SK-N-SH (cell line): ENCODE results near the gene ANO6. TPM values are rescaled to one million over a fixed set of nuclear protein-coding genes. Genes with fewer than 3 reads are reported as not detected.
"Not testable (repeated sequence)": the region's sequence is repeated elsewhere in the genome, so short reads cannot be mapped to it uniquely, and the experiment has no call there.

Experiments
- CTCF ChIA-PET: fragments of 300-600, 350-600 bp; formaldehyde crosslinking; extraction: SDS; loops from one replicate; lab custom pipeline; 2021; lab: Yijun Ruan, JAX
- POLR2A ChIA-PET: fragments of 350-600 bp; sonication (Branson Sonifier 250); formaldehyde crosslinking; extraction: SDS; loops from one replicate; lab custom pipeline; 2020; ENCODE audit warnings: antibody characterized with exemption, inconsistent platforms; lab: Yijun Ruan, JAX
- DNase-seq: peaks from one replicate; pipeline ENCODE4 v3.0.0; 2012
- H2AFZ ChIP-seq: fragments of 200-600 bp; sonication (generic); 2 replicates; pipeline ENCODE4 v1.8.1; 2016; ENCODE audit warnings: antibody characterized with exemption, mild to moderate bottlenecking, low read depth
- H3F3A ChIP-seq: fragments of 200-600 bp; sonication (generic); replicated peaks from 2 replicates; pipeline ENCODE3; 2016; ENCODE audit warnings: antibody characterized with exemption, mild to moderate bottlenecking; ENCODE audit not compliant: insufficient read depth
- H3K27ac ChIP-seq, 2 experiments: fragments of 200-500 bp in 1 of 2; fragments of 200-600 bp in 1 of 2; sonication (Bioruptor generic) in 1 of 2; sonication (generic), shearing (Covaris generic) in 1 of 2; 2 replicates each; pipeline versions ENCODE4 v1.5.1 to v1.6.1; 2014 to 2016; ENCODE audit warnings: low read depth in 2 of 2, inconsistent platforms in 1 of 2, low read length in 1 of 2, mild to moderate bottlenecking in 1 of 2, mixed read lengths in 1 of 2
- H3K27me3 ChIP-seq: fragments of 200-600 bp; sonication (generic), shearing (Covaris generic); 2 replicates; pipeline ENCODE4 v1.6.1; 2016; ENCODE audit warnings: mixed run types; ENCODE audit not compliant: insufficient read depth
- H3K36me3 ChIP-seq, 2 experiments: fragments of 200-500 bp in 1 of 2; fragments of 200-600 bp in 1 of 2; sonication (Bioruptor generic) in 1 of 2; sonication (generic) in 1 of 2; replicated peaks in 1 of 2; 2 replicates each; pipeline versions ENCODE3 to v1.5.1; 2014 to 2016; ENCODE audit warnings: low read length in 1 of 2, mild to moderate bottlenecking in 1 of 2; ENCODE audit not compliant: insufficient read depth in 2 of 2, control insufficient read depth in 1 of 2
- H3K4me1 ChIP-seq, 2 experiments: fragments of 200-500 bp in 1 of 2; fragments of 200-600 bp in 1 of 2; sonication (Bioruptor generic) in 1 of 2; sonication (generic), shearing (Covaris generic) in 1 of 2; 2 replicates each; pipeline versions ENCODE4 v1.5.1 to v1.6.1; 2014 to 2016; ENCODE audit warnings: low read depth in 1 of 2, low read length in 1 of 2, mixed run types in 1 of 2; ENCODE audit not compliant: insufficient read depth in 2 of 2, control insufficient read depth in 1 of 2
- H3K4me2 ChIP-seq: fragments of 200-600 bp; sonication (generic), shearing (Covaris generic); 2 replicates; pipeline ENCODE4 v1.6.1; 2017; ENCODE audit warnings: mixed run types
- H3K4me3 ChIP-seq, 2 experiments: fragments of 200-500 bp in 1 of 2; fragments of 200-600 bp in 1 of 2; sonication (Bioruptor generic) in 1 of 2; sonication (generic), shearing (Covaris generic) in 1 of 2; 2 replicates each; pipeline versions ENCODE4 v1.5.1 to v1.8.1; 2014 to 2016; ENCODE audit warnings: low read depth in 2 of 2, inconsistent platforms in 1 of 2, low read length in 1 of 2, mild to moderate bottlenecking in 1 of 2, mixed read lengths in 1 of 2, moderate library complexity in 1 of 2
- H3K79me2 ChIP-seq: fragments of 200-600 bp; sonication (generic); 2 replicates; pipeline ENCODE4 v1.8.1; 2017; ENCODE audit warnings: mild to moderate bottlenecking; ENCODE audit not compliant: insufficient read depth
- H3K9ac ChIP-seq: fragments of 200-600 bp; sonication (generic); 2 replicates; pipeline ENCODE4 v1.6.1; 2017; ENCODE audit warnings: mixed run types
- H3K9me2 ChIP-seq: fragments of 200-600 bp; sonication (generic); 2 replicates; pipeline ENCODE4 v1.6.1; 2017; ENCODE audit warnings: mixed run types
- H3K9me3 ChIP-seq: fragments of 200-600 bp; sonication (generic); 2 replicates; pipeline ENCODE4 v1.6.1; 2017; ENCODE audit warnings: mixed run types, mild to moderate bottlenecking, moderate library complexity
- H4K20me1 ChIP-seq: fragments of 200-600 bp; sonication (generic); 2 replicates; pipeline ENCODE4 v1.6.1; 2017; ENCODE audit warnings: mild to moderate bottlenecking, mixed run types; ENCODE audit not compliant: insufficient read depth
- FOXJ3 ChIP-seq: sonication (generic); formaldehyde crosslinking; IDR thresholded peaks from 2 replicates; pipeline ENCODE4 v1.5.1; 2020; ENCODE audit warnings: mild to moderate bottlenecking, missing genetic modification reagents
- GABPA ChIP-seq: IDR thresholded peaks from 2 replicates; pipeline ENCODE4 v1.4.0; 2012; ENCODE audit warnings: low read depth, mild to moderate bottlenecking
- GATA2 ChIP-seq: sonication (generic); formaldehyde crosslinking; IDR thresholded peaks from 2 replicates; pipeline ENCODE4 v1.5.0; 2020; ENCODE audit warnings: mild to moderate bottlenecking, missing genetic modification reagents
- MEF2A ChIP-seq: IDR thresholded peaks from 2 replicates; pipeline ENCODE4 v1.4.0; 2012; ENCODE audit warnings: low read depth, borderline replicate concordance
- PBX3 ChIP-seq: IDR thresholded peaks from 2 replicates; pipeline ENCODE4; 2012
- RFX5 ChIP-seq: IDR thresholded peaks from 2 replicates; pipeline ENCODE4 v1.6.1; 2012; ENCODE audit warnings: mild to moderate bottlenecking, improper control_type of control experiment, low read length
- TAF1 ChIP-seq: IDR thresholded peaks from 2 replicates; pipeline ENCODE4 v1.6.1; 2012; ENCODE audit warnings: low read depth, mild to moderate bottlenecking, low read length, moderate library complexity, borderline replicate concordance
- USF1 ChIP-seq: IDR thresholded peaks from 2 replicates; pipeline ENCODE4 v1.4.0; 2012; ENCODE audit warnings: low read depth, borderline replicate concordance
- ZBTB33 ChIP-seq: IDR thresholded peaks from 2 replicates; pipeline ENCODE4 v1.4.0; 2012; ENCODE audit warnings: low read depth, borderline replicate concordance
- WGBS: methylation state at CpG from one replicate; pipeline ENCODE4 v1.1.6; 2017; ENCODE audit warnings: low lambda C conversion rate; 5-methylcytosine and 5-hydroxymethylcytosine counted together
- polyA plus RNA-seq, 3 experiments: library from polyadenylated mRNA; depleted of rRNA; stranded (reverse); fragments of >200 nt; gene quantifications; 2 replicates each; pipeline ENCODE4 v1.2.3, GENCODE V29; 2012

ANO6 gene
- polyA plus RNA-seq, 1 of the 3 experiments (the other 2 are of a cell fraction), result 20.1 TPM

- 99% methylated on average over 3 of the region's 3 CpGs for WGBS
- Histone ChIP-seq H3K9ac (no peak overlapping the region), H3K9me2 (no peaks in the 10 kb centered on the region), H3K4me2 (no peak overlapping the region), H3K4me3 (no peak overlapping the region), H4K20me1 (no peaks in the 10 kb centered on the region), H3F3A (no peaks in the 10 kb centered on the region), H3K27ac (no peak overlapping the region), H3K27me3 (no peaks in the 10 kb centered on the region), H3K79me2 (no peaks in the 10 kb centered on the region)
- CTCF ChIA-PET, result interaction anchor here (0.6 to 3.3 kb wide), 23 partner anchors 10 to 338 kb away, joined by 3 to 35 read pairs (median 4); partner anchors contain the start of gene ANO6
- TF ChIP-seq USF1 (no peak), PBX3 (no peak), RFX5 (no peak), FOXJ3 (CRISPR knock-in tag) (no peak), ZBTB33 (no peak)
- TF ChIP-seq, all 33 proteins: peak for 0
- no peaks in the 10 kb centered on the region for H3K9me3 ChIP-seq
- H3K36me3 ChIP-seq, result peaks cover 37 to 63% of the 10 kb centered on the region in 2 experiments
- no peak for DNase-seq
- POLR2A ChIA-PET, result no interaction called here
- no peak overlapping the region for H2AFZ ChIP-seq
- H3K4me1 ChIP-seq, result no peaks in the 10 kb centered on the region
Measured at GRCh38 chr12:45389426-45389825, 173.5 kb downstream of the ANO6 start.

- H3K27me3 ChIP-seq, H3K4me3 ChIP-seq, H3K9me3 ChIP-seq, H3K9ac ChIP-seq, DNase-seq, H2AFZ ChIP-seq, H4K20me1 ChIP-seq, CTCF ChIA-PET, H3K27ac ChIP-seq, POLR2A ChIA-PET, H3K79me2 ChIP-seq, H3K4me2 ChIP-seq, H3F3A ChIP-seq, H3K9me2 ChIP-seq: not testable (repeated sequence)
- WGBS, result over 99% methylated on average over 4 of the region's 4 CpGs
- H3K36me3 ChIP-seq, result peaks cover 22 to 31% of the 10 kb centered on the region in 2 experiments
- H3K4me1 ChIP-seq, result peaks cover 0 to 10% of the 10 kb centered on the region in 2 experiments; a peak in 2 of 4 replicates
Measured at GRCh38 chr12:45397499-45397898, 181.6 kb downstream of the ANO6 start.

GRCh38 chr12:45398552-45398951 lies 182.7 kb downstream of the ANO6 start:
- CTCF ChIA-PET, result no interaction called here
- Histone ChIP-seq H3F3A (no peaks in the 10 kb centered on the region), H2AFZ (no peak overlapping the region), H3K4me1 (peaks cover 0 to 10% of the 10 kb centered on the region in 2 experiments; a peak in 2 of 4 replicates), H3K9me2 (no peaks in the 10 kb centered on the region), H3K27me3 (no peaks in the 10 kb centered on the region), H3K27ac (no peak overlapping the region; a peak in 1 of 4 replicates), H4K20me1 (no peaks in the 10 kb centered on the region), H3K9me3 (no peaks in the 10 kb centered on the region), H3K9ac (no peak overlapping the region), H3K79me2 (no peaks in the 10 kb centered on the region), H3K4me2 (no peak overlapping the region), H3K36me3 (peaks cover 33 to 34% of the 10 kb centered on the region in 2 experiments), H3K4me3 (no peak overlapping the region)
- no peak for DNase-seq
- TF ChIP-seq MEF2A, result no peak
- no peak for TF ChIP-seq ZBTB33
- no peak for TF ChIP-seq GATA2 (CRISPR knock-in tag)
- TF ChIP-seq TAF1, result no peak
- no peak for TF ChIP-seq GABPA
- 90% methylated on average over 4 of the region's 4 CpGs for WGBS
- POLR2A ChIA-PET, result no interaction called here
